Measurements from ENCODE around the gene JAG1. TPM values are rescaled to one million over a fixed set of nuclear protein-coding genes. Genes with fewer than 3 reads are reported as not detected.

JAG1 gene
- total and polyA plus RNA-seq, 2 of the 4 experiments (the other 2 are of a cell fraction) = 10.2 to 22.6 TPM

DNA sequence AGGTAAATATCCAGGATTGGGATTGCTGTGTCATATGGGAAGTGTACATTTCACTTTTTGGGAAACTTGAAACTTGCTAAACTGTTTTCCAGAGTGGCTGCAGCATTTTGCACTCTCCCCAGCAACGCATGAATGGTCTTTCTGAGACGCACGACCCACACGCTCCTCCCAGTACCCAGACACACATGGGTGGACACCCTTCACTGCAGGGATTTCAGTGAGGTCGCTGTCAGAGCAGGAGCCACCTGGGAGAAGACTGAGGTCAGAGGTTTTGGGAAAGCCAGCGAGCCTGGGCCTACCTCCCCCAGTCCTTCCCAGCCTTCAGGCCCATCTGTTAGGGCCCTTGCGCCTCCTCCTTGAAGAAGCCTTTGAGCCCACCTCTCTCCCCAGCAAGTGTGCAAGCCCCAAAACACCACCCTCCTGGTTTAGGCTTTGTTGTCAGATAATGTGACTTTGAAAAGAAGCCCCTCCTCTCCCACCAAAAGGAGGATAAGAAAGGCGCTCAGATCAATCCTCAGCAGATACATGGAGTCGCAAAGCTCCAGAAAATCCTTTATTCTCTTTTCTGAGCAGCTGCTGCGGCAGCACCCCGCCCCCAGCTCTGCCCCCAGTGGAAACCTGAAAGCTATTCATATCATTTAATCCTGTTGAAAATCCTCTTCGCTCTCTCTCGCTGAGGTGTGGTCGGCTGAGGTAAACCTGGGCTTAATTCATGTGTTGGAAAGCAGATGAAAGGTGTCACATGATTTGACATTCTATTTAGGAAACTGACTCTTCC is 12.7 kb upstream of the JAG1 start:
- Histone ChIP-seq H3K4me1 (ENCODE audit: control insufficient read depth, insufficient read depth, low read length) (no peaks in the 10 kb centered on the region), H2AK9ac (replicated peaks; ENCODE audit: low read depth, low read length, poor library complexity) (no peak overlapping the region), H4K20me1 (ENCODE audit: insufficient read depth, low read length) (no peaks in the 10 kb centered on the region), H2BK15ac (ENCODE audit: low read depth, low read length) (no peak overlapping the region), H3K27me3 (ENCODE audit: control insufficient read depth, insufficient read depth, low read length) (no peaks in the 10 kb centered on the region; the same call in 1 of the 2 replicates), H3K18ac (ENCODE audit: low read depth, low read length) (no peak overlapping the region), H3K23ac (ENCODE audit: low read depth, low read length) (no peak overlapping the region), H3K4me2 (ENCODE audit: low read depth, low read length) (no peak overlapping the region), H2BK120ac (ENCODE audit: low read depth, low read length) (no peak overlapping the region), H3K56ac (ENCODE audit: extremely low read depth, insufficient read depth, low read length) (no peak overlapping the region), H2AFZ (replicated peaks; ENCODE audit: low read length, poor library complexity) (no peak overlapping the region), H2AK5ac (ENCODE audit: low read depth, low read length) (no peak overlapping the region; the same call in 1 of the 2 replicates), H3K9me1 (ENCODE audit: insufficient read depth, low read length) (no peaks in the 10 kb centered on the region; the same call in 1 of the 2 replicates), H3K9ac (ENCODE audit: low read depth, low read length) (no peak overlapping the region), H3K4ac (ENCODE audit: low read depth, low read length) (no peak overlapping the region), H3K36me3 (ENCODE audit: control insufficient read depth, insufficient read depth, low read length) (no peaks in the 10 kb centered on the region), H3K4me3 (ENCODE audit: insufficient read depth, low read depth, low read length) (no peak overlapping the region), H3K14ac (replicated peaks; ENCODE audit: low read depth, low read length) (no peak overlapping the region), H2BK5ac (ENCODE audit: low read depth, low read length, poor library complexity, severe bottlenecking) (no peak overlapping the region), H2BK20ac (ENCODE audit: low read depth, low read length) (no peak overlapping the region), H4K91ac (ENCODE audit: insufficient read depth, low read depth, low read length) (no peak overlapping the region), H3K9me3 (ENCODE audit: control insufficient read depth, insufficient read depth, low read length) (no peaks in the 10 kb centered on the region), H3K79me1 (ENCODE audit: low read depth in 1 of 2, low read length in 2 of 2) (no peaks in the 10 kb centered on the region), H4K5ac (ENCODE audit: low read depth, low read length) (no peak overlapping the region), H4K8ac (ENCODE audit: low read depth in 2 of 2, low read length in 2 of 2) (no peak overlapping the region), H3K27ac (ENCODE audit: insufficient read depth, low read length) (no peak overlapping the region)
- TF ChIP-seq RCOR1 (IDR thresholded peaks at IDR 0.05; ENCODE audit: insufficient replicate concordance, low read length) (no peak), FOS (IDR thresholded peaks at IDR 0.05; ENCODE audit: low read depth, low read length) (no peak), POLR2A (IDR thresholded peaks at IDR 0.05; ENCODE audit: low read depth, low read length) (no peak), RAD21 (IDR thresholded peaks at IDR 0.05; ENCODE audit: low read length) (no peak)
- TF ChIP-seq, protein P1, sequence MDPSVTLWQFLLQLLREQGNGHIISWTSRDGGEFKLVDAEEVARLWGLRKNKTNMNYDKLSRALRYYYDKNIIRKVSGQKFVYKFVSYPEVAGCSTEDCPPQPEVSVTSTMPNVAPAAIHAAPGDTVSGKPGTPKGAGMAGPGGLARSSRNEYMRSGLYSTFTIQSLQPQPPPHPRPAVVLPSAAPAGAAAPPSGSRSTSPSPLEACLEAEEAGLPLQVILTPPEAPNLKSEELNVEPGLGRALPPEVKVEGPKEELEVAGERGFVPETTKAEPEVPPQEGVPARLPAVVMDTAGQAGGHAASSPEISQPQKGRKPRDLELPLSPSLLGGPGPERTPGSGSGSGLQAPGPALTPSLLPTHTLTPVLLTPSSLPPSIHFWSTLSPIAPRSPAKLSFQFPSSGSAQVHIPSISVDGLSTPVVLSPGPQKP (IDR thresholded peaks at IDR 0.05; ENCODE audit: borderline replicate concordance, low read depth, low read length) = no peak
- DNase-seq (no peak), ATAC-seq (ENCODE audit: low read depth) (no peak)
- no TSS peak for BruUV-seq (replicated peaks)
- intact Hi-C loops (cut with micrococcal nuclease) = no loop called here
- ChIA-PET POLR2A (ENCODE audit: unreplicated experiment) (no interaction called here), CTCF (interaction anchor here (1.6 kb wide), 1 partner anchor 12 kb away, joined by 7 read pairs; the partner anchor contains the start of gene JAG1)
- dilution Hi-C loops (cut with HindIII; ENCODE audit: low sequenced_read_pairs, unreplicated experiment) = no loop called here
- 90% methylated on average over 2 of the region's 14 CpGs; no CpG with 5 or more reads in 1 of the 2 experiments for WGBS, 2 experiments (ENCODE audit: extremely low coverage in 2 of 2, insufficient read length in 1 of 2)
- in situ Hi-C loops (cut with MboI; ENCODE audit: low sequenced_read_pairs) = no loop called here

Data from IMR-90 (cell line).